GM15510 (cell line): ENCODE data around the gene RASSF5.

Source experiments
- POLR2A ChIP-seq: IDR thresholded peaks from 3 replicates; pipeline ENCODE4 v1.6.1; 2011; ENCODE audit warnings: borderline replicate concordance; ENCODE audit not compliant: insufficient read length; ENCODE audit errors: extremely low read depth

Gene RASSF5

DNA sequence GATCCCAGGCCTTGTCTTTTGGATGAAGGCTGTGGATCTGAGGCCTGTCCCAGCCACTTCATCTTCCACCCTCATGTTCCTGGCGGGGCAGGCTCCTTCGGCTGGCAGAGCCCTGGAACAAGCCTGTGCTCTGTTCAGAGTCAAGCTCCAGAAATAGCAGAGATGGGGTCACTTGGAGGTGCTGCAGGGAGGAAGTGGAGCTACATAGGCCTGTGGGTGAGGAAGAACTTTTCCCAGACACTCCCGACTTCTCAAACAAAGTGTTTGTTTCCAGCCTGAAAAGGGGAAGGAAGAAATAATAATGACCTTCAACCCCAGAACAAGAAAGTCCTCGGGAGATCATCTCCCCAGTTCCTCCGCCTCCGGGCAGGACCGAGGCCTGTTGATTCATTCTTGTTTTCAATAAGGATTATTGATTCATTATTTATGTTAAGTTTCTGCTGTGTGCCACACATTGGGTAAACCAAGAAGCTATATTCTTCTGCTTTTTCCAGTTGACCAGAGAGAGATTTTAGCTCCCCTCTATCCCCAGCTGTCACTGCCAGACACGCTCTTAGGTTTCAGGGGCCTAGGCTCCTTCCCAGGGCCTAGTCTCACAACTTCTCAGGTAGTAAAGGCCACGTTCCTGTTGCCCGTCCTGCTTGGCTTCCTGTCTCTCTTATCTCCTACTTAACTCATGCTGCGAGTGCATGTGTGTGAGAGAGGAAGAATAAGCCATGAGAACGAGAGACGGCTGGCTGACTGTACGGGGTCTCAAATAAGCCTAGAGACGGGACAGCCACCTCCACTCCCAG, 20.1 kb upstream of the RASSF5 start:
- no peak for TF ChIP-seq POLR2A

DNA sequence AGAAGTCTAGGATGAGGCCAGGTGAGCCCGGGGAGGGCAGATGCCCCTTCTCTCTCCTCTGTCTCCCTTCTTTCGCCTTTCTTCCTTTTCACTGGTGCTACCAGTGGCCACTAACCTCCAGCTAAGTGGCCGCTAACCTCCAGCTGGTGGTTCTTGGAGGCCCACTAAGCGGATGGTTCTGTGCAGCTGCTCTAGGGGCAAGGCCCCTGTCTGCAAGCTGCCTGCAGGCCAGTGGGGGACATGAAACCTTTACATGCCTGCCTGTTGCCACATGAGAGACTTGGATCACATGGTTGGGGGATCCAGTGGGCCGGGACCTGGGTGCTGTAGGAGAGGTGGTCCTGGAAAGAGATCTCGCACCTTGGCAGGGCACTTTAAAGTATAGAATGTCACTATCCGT, 19.4 kb upstream of the RASSF5 start:
- no peak for TF ChIP-seq POLR2A

DNA sequence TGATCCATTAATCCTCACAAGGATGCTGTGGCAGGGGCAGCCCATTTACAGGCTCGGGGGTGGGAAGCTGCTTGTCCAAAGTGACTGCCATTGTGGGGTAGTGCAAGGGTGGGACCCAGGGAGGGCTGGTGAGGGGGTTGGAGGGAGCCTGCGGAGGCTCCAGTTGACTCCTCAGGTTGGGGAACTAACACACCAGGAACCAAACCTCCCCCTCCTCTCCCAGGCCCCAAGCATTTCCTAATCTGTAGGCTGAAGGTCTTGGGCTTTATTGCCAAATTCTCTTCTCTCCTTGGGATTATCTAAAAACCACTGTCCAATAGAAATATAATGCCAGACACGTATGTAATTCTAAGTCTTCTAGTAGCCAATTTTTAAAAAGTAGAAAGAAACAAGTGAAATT, 18.9 kb upstream of the RASSF5 start:
- TF ChIP-seq POLR2A, result no peak

DNA sequence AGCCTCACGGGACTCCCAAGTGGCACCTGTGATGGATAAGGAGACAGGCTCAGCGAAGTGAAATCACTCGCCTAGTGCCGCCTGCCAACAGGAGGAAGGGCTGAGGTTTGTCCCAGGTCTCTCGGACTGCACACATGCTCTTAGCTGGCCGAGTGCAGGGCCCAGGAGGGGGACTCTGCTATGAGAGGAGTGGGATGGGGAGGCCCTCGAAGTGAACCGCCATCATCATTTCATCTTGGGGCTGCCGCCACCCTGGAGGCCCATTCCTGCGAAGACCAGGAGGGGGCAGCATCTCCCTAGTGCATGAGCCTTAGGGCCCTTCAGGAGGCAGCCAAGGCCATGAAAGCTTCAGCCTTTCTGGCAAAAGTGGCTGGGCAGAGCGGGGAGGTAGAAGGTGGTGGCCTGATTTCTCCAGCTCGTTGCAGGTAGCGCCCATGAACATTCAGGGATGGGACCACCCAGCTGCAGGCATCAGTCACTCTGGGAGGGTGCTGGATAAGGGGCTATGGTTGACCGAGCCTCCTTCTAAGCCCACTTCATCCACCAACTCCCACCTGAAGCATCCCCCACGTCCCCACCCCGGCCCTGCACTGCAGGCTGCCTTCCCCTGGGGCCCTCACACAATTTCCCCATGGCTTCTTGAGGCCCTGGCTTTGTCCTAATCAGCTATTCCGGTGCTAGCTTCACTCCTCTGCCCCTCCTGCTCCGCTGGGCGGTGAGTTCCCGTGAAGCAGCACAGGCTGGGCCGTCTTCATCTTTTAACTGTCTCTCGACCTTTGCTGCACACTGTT, 17.2 kb upstream of the RASSF5 start:
- TF ChIP-seq POLR2A, result no peak

DNA sequence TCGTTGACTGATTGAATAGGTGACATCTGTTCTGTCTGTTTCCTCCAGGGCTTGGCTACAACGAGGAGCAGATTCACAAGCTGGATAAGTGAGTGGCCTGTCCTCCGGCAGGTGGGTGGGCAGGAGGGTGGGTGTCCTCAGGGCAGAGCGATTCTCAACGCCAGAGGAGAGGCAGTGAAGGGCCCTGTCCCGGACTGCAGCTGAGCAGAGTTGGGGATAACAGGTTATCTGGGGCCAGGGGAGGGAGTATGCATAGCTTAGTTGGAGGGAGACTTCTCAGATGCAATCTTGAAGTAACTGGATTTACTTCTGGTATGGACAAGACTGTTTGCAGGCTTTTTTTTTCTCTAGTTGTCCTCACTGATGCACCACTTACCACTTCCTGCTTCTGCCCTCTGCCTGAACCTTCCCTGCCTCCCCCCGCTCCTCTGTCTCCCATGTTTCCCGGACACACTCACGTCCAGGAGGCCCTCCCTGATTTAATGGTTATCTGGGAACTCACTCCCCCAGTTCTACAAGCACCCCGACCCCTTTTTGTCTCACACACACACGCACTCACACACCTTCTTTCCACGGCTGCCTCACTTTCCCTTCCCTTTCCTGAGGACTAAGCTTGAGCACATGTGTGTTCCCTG, 16.4 kb upstream of the RASSF5 start:
- no peak for TF ChIP-seq POLR2A

DNA sequence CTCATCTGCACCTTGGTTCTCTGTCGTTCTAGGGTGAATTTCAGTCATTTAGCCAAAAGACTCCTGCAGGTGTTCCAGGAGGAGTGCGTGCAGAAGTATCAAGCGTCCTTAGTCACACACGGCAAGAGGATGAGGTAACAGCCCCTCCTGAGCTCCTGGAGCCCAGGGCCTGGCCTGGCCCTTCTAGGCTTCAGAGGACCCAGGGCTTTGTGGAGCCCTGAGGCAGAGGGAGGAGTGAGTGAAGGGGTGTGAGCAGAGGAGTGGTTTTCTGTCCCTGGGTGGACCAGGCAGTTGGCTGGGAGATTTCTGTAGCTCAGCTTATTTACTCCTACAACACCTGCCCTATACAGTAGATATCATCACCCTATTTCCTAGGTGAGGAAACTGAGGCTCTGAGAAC, 15.7 kb upstream of the RASSF5 start:
- no peak for TF ChIP-seq POLR2A

DNA sequence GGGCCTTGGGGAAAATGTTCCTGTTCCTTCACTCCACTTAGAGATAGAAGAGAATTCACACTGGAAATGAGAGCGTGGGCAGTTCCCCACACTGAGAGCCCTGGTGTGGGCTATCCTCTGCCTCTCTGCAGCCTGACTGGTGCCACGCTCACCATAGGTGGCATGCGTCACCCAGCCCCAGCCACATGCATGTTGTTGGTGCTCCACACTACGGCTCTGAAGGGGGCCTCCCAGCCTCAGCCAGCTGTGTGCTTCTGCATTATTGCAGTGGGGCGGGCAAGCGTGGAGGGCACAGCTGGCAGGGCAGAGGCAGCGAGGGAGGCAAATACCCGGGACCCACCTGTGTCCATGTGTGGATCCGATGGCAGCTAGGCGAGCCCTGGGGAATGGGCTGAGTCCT, 14.7 kb upstream of the RASSF5 start:
- TF ChIP-seq POLR2A, result no peak

DNA sequence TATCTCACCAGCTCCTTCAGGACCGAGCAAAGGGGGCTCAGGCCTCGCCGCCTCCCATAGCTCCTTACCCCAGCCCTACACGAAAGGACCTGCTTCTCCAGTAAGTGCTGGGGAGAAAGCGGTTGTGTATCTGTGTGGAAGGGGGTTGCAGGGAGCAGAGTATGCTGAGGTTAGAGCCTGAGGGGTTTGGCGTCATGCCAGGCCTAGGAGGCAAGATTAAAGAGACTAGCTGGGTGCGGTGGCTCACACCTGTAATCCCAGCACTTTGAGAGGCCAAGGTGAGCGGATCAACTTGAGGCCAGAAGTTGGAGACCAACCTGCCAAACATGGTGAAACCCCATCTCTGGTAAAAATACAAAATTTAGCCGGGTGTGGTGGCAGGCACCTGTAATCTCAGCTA, 14.1 kb upstream of the RASSF5 start:
- no peak for TF ChIP-seq POLR2A

DNA sequence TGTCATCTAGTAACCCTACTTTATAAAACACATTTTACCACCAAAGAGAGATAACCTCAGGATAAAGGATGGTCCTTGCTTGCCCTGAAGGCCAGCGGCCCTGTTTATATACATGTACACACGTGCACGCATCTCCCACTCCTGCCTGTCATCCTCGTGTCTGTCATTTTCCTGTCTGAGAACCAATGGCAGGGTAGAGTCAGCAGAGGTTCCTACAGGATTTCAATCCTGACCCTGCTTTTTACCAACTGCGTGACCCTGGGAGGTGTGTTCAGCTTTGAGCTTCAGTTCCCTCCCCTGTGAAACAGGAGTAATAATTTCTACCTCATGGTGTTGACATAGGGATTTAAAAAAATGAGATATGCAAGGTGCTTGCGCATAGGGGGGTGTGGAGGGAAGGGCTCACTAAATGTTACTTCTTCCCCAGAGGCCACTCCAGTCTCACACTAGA, 12.3 kb upstream of the RASSF5 start:
- no peak for TF ChIP-seq POLR2A

DNA sequence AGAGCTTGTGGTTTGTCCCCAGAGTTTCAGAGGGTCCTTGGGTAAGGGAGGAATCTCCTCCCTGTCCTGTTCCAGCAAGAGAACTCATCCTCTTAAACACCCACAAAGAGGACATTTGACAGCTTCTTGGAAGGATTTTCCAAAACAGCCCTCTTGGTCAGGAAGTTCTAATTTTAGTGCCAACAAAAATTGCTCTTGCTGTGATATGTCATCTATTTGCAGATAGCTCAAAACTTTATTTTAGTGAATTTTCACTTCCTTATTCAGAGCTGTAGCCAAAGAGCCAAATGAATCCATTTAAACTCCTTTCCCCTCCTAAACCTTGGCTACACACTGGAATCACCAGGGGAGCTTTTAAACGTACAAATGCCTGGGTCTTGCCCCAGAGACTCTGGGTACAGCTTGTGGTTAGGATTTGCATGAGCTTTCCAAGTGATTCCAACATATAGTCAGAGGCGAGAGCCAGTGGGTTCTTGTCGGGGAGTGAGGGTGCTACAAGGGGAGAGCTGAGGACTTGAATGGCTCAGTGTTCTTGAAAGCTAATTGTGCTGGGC, 11.8 kb upstream of the RASSF5 start:
- no peak for TF ChIP-seq POLR2A

DNA sequence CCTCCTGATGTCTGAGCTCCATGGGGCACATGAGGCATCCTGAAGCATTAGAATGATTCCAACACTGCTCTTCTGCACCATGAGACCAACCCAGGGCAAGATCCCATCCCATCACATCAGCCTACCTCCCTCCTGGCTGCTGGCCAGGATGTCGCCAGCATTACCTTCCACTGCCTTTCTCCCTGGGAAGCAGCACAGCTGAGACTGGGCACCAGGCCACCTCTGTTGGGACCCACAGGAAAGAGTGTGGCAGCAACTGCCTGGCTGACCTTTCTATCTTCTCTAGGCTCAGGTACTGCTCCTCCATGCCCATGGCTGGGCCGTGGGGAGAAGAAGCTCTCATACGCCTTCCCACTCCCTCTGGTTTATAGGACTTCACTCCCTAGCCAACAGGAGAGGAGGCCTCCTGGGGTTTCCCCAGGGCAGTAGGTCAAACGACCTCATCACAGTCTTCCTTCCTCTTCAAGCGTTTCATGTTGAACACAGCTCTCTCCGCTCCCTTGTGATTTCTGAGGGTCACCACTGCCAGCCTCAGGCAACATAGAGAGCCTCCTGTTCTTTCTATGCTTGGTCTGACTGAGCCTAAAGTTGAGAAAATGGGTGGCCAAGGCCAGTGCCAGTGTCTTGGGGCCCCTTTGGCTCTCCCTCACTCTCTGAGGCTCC, 11.1 kb upstream of the RASSF5 start:
- TF ChIP-seq POLR2A, result no peak

DNA sequence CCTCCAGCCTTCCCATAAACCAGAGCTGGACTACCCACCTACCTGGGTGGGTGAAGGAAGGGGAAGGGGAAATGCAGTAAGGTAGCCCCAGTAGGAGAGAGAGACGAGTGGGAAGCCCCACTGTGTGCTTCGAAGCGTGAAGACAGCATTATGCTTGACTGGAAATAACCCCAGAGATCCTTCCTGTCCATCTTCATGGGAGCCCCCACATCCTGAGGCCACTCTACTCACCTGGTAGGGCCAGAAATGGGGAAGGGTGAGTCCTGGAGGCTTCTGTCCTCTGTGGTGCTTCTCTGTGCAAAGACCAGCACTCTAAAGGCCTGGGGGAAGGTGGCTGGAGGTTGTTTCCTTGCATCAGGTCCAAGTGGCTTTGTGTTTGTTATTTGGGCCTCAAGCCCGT, 10.0 kb upstream of the RASSF5 start:
- TF ChIP-seq POLR2A, result no peak

DNA sequence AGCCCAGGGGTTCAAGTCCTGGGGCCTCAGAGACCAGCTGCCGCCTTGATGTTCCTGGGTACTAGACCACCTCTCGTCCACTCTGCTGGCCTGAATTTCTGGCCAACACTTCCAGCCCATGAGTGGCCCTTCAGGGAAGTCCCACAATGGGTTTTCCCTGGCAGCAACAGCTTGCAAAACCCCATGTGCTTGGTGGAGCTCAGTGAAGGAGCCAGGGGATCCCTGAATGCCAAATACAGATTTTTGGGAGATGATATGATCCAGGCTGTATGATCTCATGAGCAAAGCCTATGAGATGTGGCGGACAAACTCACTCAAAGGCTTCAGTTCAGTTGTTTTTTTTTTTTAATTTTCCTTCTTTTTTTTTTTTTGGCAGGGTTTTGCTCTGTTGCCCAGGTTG, 9.6 kb upstream of the RASSF5 start:
- no peak for TF ChIP-seq POLR2A

DNA sequence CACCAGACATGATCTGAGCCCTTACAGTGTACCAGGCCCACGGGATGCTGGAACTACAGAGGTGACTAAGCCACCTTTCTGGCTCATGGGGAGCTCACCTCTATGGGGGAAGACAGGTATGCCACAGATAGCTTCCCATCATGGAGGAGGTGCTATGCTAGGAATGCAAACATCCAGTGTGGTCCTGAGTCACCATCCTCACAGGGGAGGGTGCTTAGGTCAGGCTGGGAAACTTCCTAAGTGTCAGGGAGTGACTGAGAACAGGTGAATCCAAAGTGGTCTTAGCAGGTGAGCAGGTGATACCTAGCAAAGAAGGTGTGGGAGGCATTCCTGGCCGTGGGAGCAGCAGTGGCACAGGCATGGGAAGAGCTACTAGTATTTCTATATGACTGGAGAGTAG, 8.6 kb upstream of the RASSF5 start:
- no peak for TF ChIP-seq POLR2A

DNA sequence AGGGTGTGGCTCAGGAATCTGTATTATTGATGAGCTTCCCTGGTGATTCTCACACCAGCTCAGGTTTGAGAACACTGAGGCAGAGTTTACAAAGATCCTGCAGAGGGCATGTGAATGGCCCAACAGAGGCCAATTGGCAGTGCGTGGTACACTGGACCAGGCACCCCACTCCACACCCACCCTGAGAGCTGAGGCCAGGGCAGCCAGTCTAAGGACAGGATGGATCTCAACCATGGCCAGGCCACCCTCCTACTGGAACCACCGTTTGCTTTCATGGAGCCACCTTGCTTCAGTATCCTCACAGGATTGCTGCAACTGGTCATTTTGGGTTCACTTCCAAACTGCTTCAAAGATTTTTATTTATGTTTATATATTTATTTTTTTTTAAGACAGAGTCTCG, 7.3 kb upstream of the RASSF5 start:
- TF ChIP-seq POLR2A, result no peak
